Activated CD8-positive, alpha-beta T cell treated with anti-CD3 and anti-CD28 coated beads for 36 hours (primary cell): ENCODE measurements around the gene SLC27A1. TPM values are rescaled to one million over a fixed set of nuclear protein-coding genes. Genes with fewer than 3 reads are reported as not detected.
"Not testable (repeated sequence)": the region's sequence is repeated elsewhere in the genome, so short reads cannot be mapped to it uniquely, and the experiment has no call there.

Experiments
- ATAC-seq: fragments of 200-7000 bp; cut with Tn5 transposase; one replicate; pipeline ENCODE4 v1.10.0; 2021; ENCODE audit warnings: mild to moderate bottlenecking, moderate library complexity
- CTCF ChIA-PET: fragments of 350-600 bp; sonication (Branson Sonifier 250); formaldehyde crosslinking; loops from one replicate; lab custom pipeline; 2021; ENCODE audit warnings: antibody characterized with exemption; lab: Charles Lee
- POLR2A ChIA-PET: fragments of 350-600 bp; sonication (Branson Sonifier 250); formaldehyde crosslinking; loops from one replicate; lab custom pipeline; 2021; ENCODE audit warnings: antibody characterized with exemption; lab: Charles Lee
- DNase-seq: peaks from one replicate; pipeline ENCODE4 v3.0.0-alpha.2; 2020
- H3K27ac Mint-ChIP-seq: one replicate; pipeline ENCODE4 v1.8.0; 2021; ENCODE audit warnings: mild to moderate bottlenecking, mixed read lengths
- H3K27me3 Mint-ChIP-seq: one replicate; pipeline ENCODE4 v1.8.0; 2021; ENCODE audit warnings: mixed read lengths
- H3K36me3 Mint-ChIP-seq: one replicate; pipeline ENCODE4 v1.8.0; 2021; ENCODE audit warnings: low read depth, mixed read lengths
- H3K4me1 Mint-ChIP-seq: one replicate; pipeline ENCODE4 v1.8.0; 2021; ENCODE audit warnings: low read depth, mixed read lengths
- H3K4me3 Mint-ChIP-seq: one replicate; pipeline ENCODE4 v1.8.0; 2021; ENCODE audit warnings: mild to moderate bottlenecking, moderate library complexity, mixed read lengths
- H3K9me3 Mint-ChIP-seq: one replicate; pipeline ENCODE4 v1.8.0; 2021; ENCODE audit warnings: mixed read lengths
- intact Hi-C: fragments of 100-400 bp; cut with micrococcal nuclease; formaldehyde crosslinking; loops from one replicate; pipeline ENCODE4 v1.10.0; 2022
- total RNA-seq, 2 experiments: library from RNA; stranded (reverse); gene quantifications; one replicate each; pipeline ENCODE4 v1.2.3, GENCODE V29; 2021
- TF ChIP-seq, protein P1 (sequence below): fragments of 200-600 bp; IDR thresholded peaks from one replicate; pipeline ENCODE4 v1.8.0; 2022; ENCODE audit warnings: antibody characterized with exemption, mild to moderate bottlenecking

The SLC27A1 gene
- total RNA-seq, 2 experiments from 2014 or later: 3.5 to 3.6 TPM

DNA sequence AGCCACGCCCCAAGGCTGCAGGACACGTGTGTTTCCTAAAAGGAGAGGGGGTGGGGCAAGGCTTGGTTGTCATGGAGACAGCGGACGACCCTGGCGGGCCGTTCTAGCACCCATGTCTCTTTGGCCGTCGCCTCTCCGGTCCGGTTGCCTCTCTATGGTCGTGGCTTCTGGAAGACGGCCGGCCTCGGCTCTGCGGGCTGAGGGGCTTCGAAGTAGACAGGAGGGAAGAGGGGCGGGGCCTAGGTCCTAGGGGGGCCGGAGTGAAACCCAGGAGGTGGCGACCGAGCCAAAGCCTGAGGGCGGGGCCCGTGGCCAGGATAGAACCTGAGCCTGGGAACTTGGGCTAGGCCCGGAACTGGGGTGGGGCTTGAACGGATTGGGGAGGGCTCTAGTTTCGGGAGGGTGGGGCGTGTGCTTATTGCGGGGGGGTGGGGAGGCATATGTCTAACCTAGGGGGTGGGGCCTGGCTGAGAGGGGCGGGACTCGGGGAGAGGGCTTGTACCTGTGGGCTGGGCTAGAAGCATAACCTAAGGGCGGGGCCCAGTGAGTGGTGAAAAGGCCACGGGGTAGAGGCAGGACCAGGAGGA is 750 bp upstream of the SLC27A1 start:
- Mint-ChIP-seq H3K27ac (peak overlapping the region; percentile 94), H3K4me3 (peak overlapping the region; percentile 92), H3K27me3 (no peaks in the 10 kb centered on the region), H3K4me1 (peaks cover 31% of the 10 kb centered on the region), H3K36me3 (no peaks in the 10 kb centered on the region), H3K9me3 (no peaks in the 10 kb centered on the region)
- ATAC-seq (peak; percentile 86), DNase-seq (peak; percentile 96)
- TF ChIP-seq, protein P1, sequence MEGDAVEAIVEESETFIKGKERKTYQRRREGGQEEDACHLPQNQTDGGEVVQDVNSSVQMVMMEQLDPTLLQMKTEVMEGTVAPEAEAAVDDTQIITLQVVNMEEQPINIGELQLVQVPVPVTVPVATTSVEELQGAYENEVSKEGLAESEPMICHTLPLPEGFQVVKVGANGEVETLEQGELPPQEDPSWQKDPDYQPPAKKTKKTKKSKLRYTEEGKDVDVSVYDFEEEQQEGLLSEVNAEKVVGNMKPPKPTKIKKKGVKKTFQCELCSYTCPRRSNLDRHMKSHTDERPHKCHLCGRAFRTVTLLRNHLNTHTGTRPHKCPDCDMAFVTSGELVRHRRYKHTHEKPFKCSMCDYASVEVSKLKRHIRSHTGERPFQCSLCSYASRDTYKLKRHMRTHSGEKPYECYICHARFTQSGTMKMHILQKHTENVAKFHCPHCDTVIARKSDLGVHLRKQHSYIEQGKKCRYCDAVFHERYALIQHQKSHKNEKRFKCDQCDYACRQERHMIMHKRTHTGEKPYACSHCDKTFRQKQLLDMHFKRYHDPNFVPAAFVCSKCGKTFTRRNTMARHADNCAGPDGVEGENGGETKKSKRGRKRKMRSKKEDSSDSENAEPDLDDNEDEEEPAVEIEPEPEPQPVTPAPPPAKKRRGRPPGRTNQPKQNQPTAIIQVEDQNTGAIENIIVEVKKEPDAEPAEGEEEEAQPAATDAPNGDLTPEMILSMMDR: no peak
- ChIA-PET POLR2A (interaction anchor here (1.4 kb wide), 1 partner anchor 75 kb away, joined by 4 read pairs; no protein-coding TSS in a partner anchor), CTCF (interaction anchor here (1.3 to 6.0 kb wide), 4 partner anchors 21 to 28 kb away, joined by 4 to 32 read pairs (median 5); partner anchors contain the start of gene TMEM221)
- intact Hi-C loops: no loop called here

DNA sequence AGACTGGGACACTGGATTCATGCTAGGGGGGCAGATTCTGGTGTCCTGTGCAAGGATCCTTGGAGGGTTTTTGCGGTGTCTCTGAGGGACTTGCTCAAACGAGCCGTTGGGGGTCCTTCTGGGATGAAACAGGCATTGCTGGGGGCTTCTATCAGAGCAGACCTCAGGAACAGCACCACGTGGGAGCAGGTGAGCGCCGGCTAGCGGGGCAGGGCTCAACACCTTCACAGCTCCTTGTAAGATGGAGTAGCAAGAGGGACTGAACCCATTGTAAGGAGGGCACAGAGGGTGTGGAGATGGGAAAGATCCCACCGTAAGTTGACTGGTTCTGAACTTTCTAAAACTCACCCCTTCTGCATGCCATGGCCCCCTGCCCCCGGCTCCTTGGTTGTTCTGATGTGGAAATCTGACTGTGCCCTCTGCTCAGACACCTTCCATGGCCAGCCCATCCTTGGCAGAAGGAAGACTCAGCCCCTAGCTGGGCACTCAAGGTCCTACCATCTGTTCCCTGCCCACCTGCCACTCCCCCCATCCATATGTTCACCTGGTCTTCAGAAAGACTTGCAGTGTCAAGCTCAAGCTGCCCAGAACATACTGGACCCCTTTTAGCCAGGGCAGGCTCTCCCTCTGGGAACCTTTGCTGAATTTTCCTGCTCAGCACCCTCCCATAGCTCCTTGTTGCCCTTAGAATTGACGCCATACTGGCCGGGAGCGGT is 1.2 kb downstream of the SLC27A1 start:
- H3K27ac Mint-ChIP-seq: peak overlapping the region; percentile 1
- POLR2A ChIA-PET: interaction anchor here (0.5 to 1.4 kb wide), 6 partner anchors 9 to 180 kb away, joined by 3 to 4 read pairs (median 3); no protein-coding TSS in a partner anchor
- intact Hi-C loops: no loop called here

DNA sequence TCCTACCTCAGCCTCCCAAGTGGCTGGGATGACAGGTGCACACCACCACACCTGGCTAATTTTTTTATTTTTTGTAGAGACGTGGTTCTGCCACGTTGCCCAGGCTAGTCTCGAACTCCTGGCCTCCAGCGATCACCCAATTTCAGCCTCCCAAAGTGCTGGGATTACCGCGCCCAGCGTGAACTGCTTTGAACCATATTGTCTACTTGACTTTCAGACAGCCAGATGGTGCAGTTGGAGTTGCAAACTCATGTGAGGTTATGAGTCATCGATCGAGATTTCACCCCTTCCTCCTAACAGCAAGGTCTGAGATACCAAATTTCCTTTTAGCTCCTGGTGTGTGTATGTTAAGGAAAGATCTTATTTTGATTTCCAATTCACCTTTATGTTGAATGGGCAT is 2.7 kb downstream of the SLC27A1 start:
- ChIA-PET CTCF (interaction anchor here (0.8 to 2.9 kb wide), 3 partner anchors 19 to 87 kb away, joined by 3 to 28 read pairs (median 5); no protein-coding TSS in a partner anchor), POLR2A (interaction anchor here (1.0 kb wide), 2 partner anchors 14 to 15 kb away, joined by 3 to 4 read pairs; no protein-coding TSS in a partner anchor)
- TF ChIP-seq, protein P1: no peak
- no peaks in the 10 kb centered on the region for H3K27me3 Mint-ChIP-seq
- peaks cover 27% of the 10 kb centered on the region for H3K4me1 Mint-ChIP-seq
- H3K9me3 Mint-ChIP-seq: no peaks in the 10 kb centered on the region
- no peak overlapping the region for H3K4me3 Mint-ChIP-seq
- DNase-seq: peak; percentile 53
- no peaks in the 10 kb centered on the region for H3K36me3 Mint-ChIP-seq
- H3K27ac Mint-ChIP-seq: peak overlapping the region; percentile 8
- ATAC-seq: no peak
- intact Hi-C loops: no loop called here

More for the DNA sequence above, 1.2 kb downstream of the SLC27A1 start:
- DNase-seq: no peak
- Mint-ChIP-seq H3K36me3 (no peaks in the 10 kb centered on the region), H3K4me3 (peak overlapping the region; percentile 92), H3K4me1 (peaks cover 27% of the 10 kb centered on the region), H3K9me3 (no peaks in the 10 kb centered on the region), H3K27me3 (no peaks in the 10 kb centered on the region)
- CTCF ChIA-PET: interaction anchor here (1.0 to 2.9 kb wide), 7 partner anchors 9 to 80 kb away, joined by 4 to 28 read pairs (median 4); partner anchors contain the start of gene TMEM221
- ATAC-seq: no peak
- TF ChIP-seq, protein P1: no peak

DNA sequence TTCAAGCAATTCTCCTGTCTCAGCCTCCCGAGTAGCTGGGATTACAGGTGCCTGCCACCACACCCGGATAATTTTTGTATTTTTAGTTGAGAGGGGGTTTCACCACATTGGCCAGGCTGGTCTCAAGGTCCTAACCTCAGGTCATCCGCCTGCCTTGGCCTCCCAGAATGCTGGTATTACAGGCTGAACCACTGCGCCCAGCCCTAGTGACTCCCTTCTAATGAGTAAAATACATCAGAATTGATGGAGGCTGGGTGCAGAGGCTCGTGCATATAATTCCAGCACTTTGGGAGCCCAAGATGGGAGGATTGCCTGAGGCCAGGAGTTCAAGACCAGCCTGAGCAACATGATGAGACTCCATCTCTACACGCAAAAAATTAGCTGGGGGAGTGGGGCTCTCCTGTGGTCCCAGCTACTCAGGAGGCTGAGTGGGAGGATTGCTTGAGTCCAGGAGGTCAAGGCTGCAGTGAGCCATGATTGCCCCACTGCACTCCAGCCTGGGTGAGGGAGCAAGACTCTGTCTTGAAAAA is 4.8 kb downstream of the SLC27A1 start:
- not testable (repeated sequence) for H3K27ac Mint-ChIP-seq

DNA sequence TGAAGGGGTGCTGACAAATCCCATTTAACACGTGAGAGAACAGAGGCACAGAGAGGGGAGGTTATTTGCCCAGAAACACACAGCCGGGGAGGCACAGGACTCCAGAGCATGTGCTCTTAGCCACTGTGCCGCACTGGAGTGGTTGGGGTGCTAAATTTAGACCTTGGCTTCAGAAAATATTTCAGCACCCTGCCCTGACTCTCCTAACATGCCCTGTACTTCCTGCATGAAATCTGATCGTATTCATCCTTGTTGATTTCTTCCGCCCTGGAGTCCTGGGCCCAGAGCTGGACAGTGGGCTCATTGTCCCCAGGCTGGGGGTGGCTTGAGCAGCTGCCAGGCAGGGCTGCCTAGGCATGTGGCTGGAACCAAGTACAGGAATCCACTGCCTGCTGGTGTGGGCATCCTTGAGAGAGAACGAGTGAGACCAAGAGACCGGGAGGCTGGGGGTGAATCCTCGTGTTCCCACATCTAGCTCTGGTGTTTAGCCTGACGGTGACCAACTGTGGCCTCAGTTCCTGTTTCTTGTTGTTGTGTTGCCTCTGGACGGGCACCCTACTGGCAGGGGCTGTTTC is 5.3 kb downstream of the SLC27A1 start:
- POLR2A ChIA-PET: no interaction called here
- Mint-ChIP-seq H3K27me3 (no peaks in the 10 kb centered on the region), H3K4me1 (peaks cover 15% of the 10 kb centered on the region), H3K27ac (no peak overlapping the region), H3K9me3 (no peaks in the 10 kb centered on the region), H3K4me3 (no peak overlapping the region), H3K36me3 (no peaks in the 10 kb centered on the region)
- TF ChIP-seq, protein P1: no peak
- DNase-seq: no peak
- no peak for ATAC-seq
- CTCF ChIA-PET: interaction anchor here (0.6 to 1.1 kb wide), 4 partner anchors 10 to 97 kb away, joined by 3 read pairs; no protein-coding TSS in a partner anchor
- intact Hi-C loops: no loop called here

More for the DNA sequence above, 4.8 kb downstream of the SLC27A1 start:
- POLR2A ChIA-PET, DNase-seq, ATAC-seq, H3K9me3 Mint-ChIP-seq, H3K36me3 Mint-ChIP-seq, H3K27me3 Mint-ChIP-seq, intact Hi-C loops, H3K4me3 Mint-ChIP-seq: not testable (repeated sequence)
- CTCF ChIA-PET: interaction anchor here (0.6 to 1.1 kb wide), 4 partner anchors 9 to 97 kb away, joined by 3 read pairs; no protein-coding TSS in a partner anchor
- peaks cover 15% of the 10 kb centered on the region for H3K4me1 Mint-ChIP-seq
